Measurements from ENCODE around the gene BLCAP.
"Not testable (repeated sequence)": the region's sequence is repeated elsewhere in the genome, so short reads cannot be mapped to it uniquely, and the experiment has no call there.

The BLCAP gene

DNA sequence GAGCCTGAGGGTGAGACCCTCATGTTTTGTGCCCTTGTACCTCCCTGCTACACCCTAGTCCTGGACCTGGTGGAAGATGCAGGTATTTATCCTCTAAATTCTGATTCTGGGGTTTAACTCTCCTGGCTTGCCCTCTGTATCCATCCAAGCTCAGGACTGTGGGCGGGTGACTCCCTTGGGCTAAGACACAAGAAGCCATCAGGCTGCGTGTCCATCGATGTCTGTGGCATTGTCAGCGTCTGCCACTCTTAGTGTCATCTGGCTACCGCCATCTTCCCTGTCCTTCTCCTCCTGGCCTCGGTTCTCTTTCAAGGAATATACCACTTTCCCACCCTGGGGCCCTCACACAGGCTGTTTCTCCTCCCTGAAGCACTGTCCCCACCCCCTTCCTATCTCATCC, 28.9 kb upstream of the BLCAP start:
- no peak for DNase-seq

DNA sequence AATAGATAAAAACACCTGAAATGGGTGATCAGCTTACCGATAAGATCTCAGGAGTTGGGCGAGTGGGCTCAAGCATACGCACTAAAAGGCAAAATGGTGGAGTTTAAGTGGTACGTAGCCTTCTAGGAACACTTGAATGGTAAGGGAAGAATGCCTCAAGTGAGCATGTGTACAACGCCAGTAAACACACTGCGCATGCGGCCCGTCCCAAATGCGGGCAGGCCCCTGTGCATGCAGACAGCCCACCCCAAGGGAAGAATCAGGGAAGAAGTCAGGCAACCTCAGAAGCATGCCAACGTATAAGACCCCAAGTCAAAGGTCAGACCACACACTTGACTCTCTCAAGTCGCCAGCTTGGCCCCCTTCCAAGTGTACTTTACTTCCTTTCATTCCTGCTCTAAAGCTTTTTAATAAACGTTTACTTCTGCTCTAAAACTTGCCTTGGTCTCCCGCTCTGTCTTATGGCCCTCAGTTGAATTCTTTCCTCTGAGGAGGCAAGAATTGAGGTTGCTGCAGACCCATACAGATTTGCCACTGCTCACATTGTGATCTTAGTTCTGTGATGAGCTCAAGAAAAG, 27.1 kb upstream of the BLCAP start:
- DNase-seq, result not testable (repeated sequence)

DNA sequence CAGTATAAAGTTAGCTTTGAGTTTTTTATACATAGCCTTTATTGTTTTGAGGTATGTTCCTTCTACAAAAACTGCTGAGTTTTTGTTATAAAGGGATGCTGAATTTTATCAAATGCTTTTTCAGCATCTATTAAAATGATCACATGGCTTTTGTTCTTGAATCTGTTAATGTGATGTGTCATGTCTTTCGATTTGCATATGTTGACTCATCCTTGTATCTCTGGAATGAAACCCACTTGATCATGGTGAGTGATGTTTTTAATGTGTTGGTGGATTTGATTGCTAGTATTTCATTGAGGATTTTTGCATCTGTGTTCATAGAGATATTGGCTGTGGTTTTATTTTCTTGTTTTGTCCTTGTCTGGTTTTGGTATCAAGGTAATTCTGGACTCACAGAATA, 24.7 kb upstream of the BLCAP start:
- no peak for DNase-seq

DNA sequence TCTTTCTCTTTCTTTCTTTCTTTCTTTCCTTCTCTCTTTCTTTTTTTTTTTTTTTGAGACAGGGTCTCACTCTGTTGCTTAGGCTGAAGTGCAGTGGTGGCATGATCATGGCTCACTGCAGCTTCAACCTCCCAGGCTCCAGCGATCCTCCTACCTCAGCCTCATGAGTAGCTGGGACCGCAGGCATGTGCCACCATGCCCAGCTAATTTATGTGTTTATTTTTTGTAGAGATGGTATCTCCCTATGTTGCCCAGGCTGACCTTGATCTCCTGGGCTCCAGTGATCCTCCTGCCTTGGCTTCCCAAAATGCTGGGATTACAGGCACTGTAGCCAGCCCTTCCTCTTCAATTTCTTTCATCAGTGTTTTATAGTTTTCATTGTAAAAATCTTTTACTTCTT, 24.0 kb upstream of the BLCAP start:
- not testable (repeated sequence) for DNase-seq

DNA sequence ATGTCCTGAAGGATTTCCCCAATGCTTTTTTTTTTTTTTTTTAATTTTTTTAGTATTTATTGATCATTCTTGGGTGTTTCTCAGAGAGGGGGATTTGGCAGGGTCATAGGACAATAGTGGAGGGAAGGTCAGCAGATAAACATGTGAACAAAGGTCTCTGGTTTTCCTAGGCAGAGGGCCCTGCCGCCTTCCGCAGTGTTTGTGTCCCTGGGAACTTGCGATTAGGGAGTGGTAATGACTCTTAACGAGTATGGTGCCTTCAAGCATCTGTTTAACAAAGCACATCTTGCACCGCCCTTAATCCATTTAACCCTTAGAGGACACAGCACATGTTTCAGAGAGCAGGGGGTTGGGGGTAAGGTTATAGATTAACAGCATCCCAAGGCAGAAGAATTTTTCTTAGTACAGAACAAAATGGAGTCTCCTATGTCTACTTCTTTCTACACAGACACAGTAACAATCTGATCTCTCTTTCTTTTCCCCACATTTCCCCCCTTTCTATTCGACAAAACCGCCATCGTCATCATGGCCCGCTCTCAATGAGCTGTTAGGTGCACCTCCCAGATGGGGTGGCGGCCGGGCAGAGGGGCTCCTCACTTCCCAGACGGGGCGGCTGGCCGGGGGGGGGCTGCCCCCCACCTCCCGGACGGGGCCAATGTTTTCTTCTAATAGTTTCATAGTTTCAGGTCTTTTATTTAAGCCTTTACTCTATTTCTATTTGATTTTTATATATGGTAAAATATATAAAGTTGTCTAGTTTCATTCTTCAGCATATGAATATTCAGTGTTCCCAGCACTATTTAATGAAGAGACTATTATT, 22.6 kb upstream of the BLCAP start:
- not testable (repeated sequence) for DNase-seq

DNA sequence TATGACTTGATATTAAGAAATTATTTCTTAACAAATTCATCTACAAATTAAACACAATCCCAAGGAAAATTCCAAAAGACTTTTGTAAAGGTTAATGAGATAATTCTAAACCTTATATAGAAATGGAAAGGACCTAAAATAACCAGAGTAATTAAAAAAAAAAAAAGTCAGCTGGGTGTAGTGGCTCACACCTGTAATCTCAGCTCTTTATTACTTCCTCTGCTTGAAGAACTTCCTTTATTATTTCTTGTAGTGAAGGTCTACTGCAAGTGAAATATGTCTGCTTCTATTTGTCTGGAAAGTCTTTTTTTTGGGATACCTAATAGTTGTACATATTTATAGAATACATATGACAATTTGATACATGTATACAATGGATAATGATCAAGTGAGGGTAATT, 20.2 kb upstream of the BLCAP start:
- no peak for DNase-seq

DNA sequence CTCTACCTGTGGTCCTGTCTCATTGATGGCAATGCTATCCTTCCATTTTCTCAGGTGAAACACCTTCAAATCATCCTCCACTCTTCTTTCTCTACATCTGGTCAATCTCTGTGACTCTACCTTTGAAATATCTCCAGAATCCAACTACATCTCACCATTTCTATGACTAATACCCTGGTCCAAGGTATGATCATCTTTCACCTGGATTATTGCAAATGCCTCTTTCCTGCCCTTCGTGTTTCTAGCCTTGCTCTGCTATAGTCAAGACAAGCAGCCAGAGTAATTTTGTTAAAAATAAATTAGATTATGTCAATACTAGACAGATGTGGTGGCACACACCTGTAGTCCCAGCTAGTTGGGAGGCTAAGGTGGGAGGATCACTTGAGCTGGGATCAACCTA, 17.8 kb upstream of the BLCAP start:
- no peak for DNase-seq

DNA sequence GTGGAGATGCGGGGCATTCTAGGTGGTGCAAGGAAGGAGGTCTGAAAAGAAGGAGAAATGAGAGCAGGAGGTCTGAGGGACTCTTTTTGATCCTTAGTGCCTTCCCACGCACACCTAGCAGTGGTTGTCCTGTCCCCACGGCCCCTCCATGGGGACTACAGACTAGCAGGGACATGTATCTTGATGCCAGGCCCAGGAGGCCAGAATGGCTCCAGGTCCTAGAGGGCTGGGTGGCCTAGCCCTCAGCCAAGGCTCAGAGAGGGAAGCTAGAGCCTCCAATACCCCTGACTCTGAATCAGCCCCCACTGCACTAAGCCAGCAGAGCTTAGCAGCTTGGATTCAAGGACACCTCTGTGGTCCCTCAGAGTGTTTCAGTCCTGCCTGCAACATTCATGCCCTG, 16.7 kb upstream of the BLCAP start:
- no peak for DNase-seq

DNA sequence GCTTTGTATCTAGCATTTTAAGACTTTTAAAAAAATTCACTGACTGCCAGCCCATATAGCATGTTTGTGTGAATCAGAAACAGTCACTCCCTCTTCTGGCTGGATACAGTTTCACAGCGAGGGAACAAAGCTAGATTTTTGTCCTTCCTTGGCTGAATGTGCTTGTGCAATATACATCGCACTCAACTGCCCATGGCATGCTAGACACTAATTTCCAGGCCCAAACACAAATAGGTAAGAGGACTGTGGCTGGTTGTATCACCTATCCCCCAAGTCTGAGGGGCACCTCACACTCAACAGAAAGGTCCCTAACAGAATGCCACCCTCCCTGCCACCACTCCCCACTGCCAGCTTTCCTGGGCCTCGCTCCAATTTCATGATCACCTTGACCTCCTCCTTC, 16.2 kb upstream of the BLCAP start:
- DNase-seq, result no peak

DNA sequence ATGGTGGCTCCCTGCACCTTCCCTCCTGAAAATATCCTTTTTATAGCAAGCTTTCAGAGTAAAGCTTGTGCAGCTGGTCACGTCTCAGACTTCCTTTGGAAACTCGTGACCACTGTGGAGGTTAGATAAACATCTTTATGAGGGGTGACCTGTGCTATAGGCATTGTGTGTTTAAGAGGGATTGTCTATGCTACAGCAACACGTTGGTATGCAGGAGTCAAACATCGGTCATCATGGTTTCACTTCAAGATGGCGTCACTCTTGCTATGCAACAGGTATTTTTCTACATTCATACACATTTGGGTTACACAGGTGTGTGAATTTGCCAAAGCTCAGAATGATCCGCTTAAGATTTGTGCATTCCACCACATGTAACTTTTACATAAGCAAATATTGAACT, 14.6 kb upstream of the BLCAP start:
- no peak for DNase-seq

DNA sequence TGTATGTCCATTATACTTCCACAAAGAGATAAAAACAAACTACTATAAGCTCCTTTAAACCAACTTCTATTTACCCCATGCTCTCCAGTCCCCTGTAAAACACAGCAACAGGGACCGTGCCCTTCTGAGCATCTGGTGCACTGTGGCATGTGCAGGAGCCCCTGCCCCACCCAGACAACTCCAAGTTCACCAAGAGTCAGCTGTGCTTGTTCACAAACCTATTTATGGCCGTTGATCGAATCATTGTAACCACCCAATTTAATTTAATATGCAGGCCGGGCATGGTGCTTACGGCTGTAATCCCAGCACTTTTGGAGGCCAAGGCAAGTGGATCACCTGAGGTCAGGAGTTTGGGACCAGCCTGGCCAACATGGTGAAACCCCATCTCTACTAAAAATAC, 13.7 kb upstream of the BLCAP start:
- DNase-seq, result no peak

DNA sequence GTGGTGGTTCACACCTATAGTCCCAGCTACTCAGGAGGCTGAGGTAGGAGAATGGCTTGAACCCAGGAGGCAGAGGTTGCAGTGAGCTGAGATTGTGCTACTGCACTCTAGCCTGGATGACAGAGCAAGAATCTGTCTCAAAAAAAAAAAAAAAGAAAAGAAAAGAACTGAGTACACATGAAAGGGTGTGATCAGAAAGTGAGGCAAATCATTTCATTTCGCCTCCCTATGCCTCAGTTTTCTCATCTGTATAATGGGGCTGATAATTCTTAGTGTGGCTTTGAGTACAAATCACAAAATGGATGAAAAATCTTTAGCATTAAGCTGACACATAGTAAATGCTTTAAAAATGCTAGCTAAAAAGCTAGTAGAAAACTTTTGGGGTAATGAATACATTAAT, 13.2 kb upstream of the BLCAP start:
- not testable (repeated sequence) for DNase-seq

DNA sequence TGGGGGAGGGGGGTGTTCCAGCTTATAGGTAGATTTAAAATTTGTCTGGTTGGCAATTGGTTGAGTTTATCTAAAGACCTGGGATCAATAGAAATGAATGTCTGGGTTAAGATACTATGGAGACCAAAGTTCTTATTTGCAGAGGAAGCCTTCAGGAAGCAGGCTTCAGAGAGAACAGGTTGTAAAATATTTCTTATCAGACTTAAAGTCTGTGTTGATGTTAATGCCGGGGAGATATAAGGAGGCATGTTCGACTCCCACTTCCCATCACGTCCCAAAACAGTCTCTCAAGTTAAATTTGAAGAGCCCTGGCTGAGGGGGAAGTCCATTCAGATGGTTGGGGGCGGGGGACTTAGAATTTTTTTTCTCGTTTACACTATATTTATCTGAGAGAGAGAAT, 12.3 kb upstream of the BLCAP start:
- no peak for DNase-seq

DNA sequence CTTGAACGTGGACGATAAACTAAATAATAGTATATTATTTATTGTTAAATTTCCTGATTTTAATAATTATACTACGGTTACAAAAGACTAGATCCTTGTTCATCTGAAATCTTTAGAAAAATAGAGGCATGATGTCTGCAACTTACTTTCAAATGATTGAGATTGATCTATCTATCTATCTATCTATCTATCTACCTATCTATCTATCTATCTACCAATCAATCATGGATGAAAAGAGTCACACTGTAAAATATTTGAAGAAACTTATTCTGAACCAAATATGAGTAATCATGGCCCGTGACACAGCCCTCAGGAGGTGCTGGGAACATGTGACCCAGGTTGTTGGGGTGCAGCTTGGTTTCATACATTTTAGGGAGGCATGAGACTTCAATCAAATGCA, 11.7 kb upstream of the BLCAP start:
- DNase-seq, result no peak

DNA sequence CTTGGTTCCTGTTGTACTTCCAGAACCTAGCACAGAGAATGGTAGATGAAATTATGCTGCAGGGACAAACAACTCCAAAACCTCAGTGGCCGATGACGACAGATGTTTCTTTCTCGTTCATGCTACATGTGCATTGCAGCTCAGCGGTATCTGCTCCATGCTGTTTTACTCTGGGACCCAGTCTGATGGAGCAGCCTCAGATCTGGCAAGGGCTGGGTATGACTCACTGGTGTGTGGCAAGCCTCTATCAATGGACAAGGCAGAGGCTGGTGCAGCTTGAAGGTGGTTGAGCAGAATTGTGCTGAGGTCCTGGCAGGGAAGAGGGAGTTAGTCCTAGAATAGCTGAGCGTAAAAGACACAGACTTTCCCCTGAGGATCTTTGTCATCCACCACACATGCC, 10.3 kb upstream of the BLCAP start:
- DNase-seq, result no peak

DNA sequence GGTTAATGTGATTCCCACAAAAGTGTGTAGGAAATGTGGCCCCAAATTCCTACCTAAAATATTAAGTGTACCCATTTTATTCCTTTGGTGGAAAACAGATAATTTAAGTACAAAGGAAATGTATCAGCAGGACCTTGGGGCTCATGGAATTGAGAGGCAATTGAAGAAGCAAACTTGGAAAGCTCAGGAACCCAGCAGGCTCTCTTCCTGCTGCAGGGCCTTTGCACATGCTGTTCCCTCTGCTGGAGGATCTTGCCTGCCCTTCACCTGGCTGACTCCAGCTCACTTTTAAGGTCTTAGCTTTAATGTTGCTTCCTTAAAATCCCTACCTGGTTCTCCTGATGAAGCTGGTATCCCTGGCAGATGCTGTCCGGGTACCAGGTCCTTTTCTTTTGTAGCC, 9.8 kb upstream of the BLCAP start:
- DNase-seq, result no peak

DNA sequence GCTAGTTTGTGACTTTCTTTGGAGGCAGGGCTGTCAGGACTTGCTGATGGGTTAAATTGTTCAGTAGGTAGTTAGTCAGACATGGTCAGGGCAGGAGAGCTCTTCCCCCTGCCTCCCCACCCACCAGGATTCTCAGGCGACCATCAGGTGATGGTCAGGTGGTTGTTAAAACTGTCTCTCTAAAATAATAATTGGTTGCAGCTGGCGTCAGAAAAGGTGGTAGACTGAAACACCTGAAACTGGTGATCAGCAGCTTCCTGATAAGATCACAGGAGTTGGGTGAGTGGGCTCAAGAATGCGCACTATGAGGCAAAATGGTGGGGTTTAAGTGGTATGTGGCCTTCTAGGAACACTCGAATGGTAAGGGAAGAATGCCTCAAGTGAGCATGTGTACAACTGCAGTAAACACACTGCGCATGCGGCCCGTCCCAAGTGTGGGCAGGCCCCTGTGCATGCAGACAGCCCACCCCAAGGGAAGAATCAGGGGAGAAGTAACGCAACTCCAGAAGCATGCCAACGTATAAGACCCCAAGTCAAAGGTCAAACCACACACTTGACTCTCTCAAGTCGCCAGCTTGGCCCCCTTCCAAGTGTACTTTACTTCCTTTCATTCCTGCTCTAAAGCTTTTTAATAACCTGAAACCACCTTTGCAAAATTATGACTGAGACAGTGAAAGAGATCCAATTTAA, 7.9 kb upstream of the BLCAP start:
- no peak for DNase-seq

DNA sequence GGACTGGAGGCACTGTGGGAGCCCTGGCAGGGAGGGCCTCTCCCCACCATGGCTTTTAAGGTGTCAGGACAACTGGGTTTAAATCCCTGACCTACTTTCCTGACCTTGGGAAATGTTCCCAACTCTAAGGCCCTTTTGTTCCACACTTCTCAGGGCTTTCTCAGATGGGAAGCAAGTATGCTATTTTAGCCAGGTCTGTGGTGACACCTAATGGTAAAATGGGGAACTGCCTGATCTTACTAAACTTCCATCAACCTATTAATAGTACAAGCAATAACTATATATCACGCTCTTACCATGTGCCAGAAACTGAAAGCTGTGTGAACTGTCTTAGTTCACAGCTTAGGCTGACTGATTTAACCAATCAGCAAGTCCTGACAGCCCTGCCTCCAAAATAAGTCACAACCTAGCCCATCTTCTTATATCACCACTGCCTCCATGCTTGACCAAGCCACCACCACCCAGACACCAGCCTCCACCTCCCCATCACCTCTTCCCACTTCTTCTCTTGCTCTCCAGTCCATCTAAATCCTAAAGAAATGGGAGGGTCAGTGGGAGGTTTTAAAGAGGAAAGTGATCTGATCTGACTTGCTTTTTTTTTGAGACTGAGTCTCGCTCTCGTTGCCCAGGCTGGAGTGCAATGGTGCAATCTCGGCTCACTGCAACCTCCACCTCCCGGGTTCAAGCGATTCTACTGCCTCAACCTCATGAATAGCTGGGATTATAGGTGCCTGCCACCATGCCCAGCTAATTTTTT, 6.9 kb upstream of the BLCAP start:
- peak; percentile 20 for DNase-seq

DNA sequence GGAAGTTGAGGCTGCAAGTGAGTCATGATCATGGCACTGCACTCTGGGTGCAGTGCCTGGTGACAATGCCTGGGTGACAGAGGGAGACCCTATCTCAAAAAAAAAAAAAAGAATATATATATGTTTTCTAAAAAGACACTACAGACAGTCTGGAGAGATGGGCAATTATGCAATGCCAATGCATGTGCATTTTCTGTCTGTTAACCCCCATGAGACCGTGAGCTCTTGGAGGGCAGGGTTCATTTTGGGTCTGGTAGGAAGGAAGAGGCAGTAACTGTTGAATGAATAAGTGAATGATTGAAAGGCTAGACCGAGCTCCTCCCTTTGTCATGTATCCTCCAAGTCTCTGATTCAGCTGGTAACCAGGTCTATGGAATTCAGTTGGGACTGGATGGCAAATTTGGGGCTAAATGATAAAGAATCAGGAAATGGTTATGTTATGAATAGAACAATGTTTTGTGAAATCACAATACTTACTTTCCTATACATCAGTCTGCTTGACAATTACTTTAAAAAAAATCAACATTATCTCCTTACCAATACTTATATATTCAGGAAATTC, 5.6 kb upstream of the BLCAP start:
- no peak for DNase-seq

DNA sequence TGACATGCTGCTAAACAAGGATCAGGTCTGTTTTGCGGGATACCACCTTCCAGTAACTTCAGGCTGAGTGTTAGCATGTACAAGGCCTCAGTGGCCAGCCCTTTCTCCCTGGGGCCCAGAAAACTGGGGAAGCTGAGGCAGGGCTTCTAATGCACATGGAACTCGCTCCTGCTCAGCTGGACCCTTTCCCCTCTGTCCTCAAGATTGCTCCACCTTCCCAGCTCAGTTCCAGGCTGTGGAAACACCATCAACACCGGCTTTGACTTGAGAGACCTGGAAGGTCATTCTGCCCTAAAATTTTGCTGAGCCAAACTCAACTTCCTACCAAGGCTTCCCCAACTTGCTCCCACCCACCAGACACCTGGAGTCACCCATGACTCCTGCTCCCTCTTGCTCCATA, 4.2 kb upstream of the BLCAP start:
- DNase-seq, result no peak

DNA sequence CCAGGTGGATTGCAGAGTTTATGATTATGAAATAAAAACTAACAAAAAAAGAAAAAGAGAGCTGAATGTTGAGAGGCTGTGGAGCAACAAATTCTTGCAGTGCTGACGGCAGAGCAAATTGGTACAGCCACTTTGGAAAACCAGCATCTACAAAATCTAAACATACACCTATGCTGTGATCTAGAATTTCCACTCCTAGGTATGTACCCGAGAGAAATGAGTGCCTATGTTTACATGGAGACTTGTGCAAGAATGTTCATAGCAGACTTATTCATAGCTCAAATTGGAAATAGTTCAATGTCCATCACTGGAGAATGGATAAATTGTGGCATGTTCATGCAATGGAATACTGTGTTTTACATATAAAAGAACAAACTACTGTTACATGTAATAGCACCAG, 3.0 kb upstream of the BLCAP start:
- no peak for DNase-seq

DNA sequence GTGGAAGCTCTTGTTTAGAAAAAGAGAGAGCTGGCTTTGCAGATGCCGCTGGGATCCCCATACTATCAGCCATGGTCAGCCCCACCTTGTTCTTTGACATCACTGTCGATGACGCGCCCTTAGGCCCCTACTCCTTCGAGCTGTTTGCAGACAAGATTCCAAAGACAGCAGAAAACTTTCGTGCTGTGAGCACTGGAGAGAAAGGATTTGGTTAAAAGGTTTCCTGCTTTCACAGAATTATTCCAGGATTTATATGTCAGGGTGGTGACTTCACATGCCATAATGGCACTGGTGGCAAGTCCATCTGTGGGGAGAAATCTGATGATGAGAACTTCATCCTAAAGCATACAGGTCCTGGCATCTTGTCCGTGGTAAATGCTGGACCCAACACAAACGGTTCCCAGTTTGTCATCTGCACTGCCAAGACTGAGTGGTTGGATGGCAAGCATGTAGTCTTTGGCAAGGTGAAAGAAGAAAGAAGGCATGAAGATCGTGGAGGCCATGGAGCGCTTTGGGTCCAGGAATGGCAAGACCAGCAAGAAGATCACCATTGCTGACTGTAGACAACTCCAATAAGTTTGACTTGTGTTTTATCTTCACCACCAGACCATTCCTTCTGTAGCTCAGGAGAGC, 2.4 kb upstream of the BLCAP start:
- DNase-seq, result no peak
